OCI-LY3 (cell line): Measurements from ENCODE around the gene PIK3R5.

Experiments used
- EZH2phosphoT487 ChIP-seq: fragments of 200-600 bp; shearing (Covaris generic); IDR thresholded peaks from 2 replicates; pipeline ENCODE4 v1.6.1; 2018; ENCODE audit warnings: antibody characterized with exemption, mixed run types, low read depth
- TF ChIP-seq, protein P1 (sequence below): fragments of 200-600, 300-600 bp; sonication (generic); IDR thresholded peaks from 2 replicates; pipeline ENCODE4 v1.5.1; 2014; ENCODE audit warnings: antibody characterized with exemption, low read length, low read depth

DNA sequence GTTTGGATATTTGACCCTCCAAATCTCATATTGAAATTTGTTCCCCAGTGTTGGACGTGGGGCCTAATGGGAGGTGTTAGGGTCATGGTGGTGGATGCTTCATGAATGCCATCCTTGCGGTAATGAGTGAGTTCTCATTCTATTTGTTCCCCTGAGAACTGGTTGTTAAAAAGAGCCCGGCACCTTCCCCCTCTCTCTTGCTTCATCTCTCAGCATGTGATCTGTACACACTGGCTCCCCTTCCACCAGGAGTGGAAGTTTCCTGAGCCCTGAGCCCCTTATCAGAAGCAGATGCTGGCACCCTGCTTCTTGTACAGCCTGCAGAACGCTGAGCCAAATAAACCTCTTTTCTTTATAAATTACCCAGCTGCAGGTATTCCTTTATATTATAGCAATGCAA is 123.7 kb downstream of the PIK3R5 start:
- TF ChIP-seq, protein P1, sequence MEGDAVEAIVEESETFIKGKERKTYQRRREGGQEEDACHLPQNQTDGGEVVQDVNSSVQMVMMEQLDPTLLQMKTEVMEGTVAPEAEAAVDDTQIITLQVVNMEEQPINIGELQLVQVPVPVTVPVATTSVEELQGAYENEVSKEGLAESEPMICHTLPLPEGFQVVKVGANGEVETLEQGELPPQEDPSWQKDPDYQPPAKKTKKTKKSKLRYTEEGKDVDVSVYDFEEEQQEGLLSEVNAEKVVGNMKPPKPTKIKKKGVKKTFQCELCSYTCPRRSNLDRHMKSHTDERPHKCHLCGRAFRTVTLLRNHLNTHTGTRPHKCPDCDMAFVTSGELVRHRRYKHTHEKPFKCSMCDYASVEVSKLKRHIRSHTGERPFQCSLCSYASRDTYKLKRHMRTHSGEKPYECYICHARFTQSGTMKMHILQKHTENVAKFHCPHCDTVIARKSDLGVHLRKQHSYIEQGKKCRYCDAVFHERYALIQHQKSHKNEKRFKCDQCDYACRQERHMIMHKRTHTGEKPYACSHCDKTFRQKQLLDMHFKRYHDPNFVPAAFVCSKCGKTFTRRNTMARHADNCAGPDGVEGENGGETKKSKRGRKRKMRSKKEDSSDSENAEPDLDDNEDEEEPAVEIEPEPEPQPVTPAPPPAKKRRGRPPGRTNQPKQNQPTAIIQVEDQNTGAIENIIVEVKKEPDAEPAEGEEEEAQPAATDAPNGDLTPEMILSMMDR = no peak
- TF ChIP-seq EZH2phosphoT487 = no peak
